Measurements from ENCODE around the gene TSPAN32.
"Not testable (repeated sequence)": the region's sequence is repeated elsewhere in the genome, so short reads cannot be mapped to it uniquely, and the experiment has no call there.

TSPAN32 gene

GRCh38 chr11:2343502-2343901, 41.7 kb downstream of the TSPAN32 start:
- no peak for FAIRE-seq

GRCh38 chr11:2345050-2345449, 43.2 kb downstream of the TSPAN32 start:
- FAIRE-seq, result no peak

GRCh38 chr11:2346014-2346413, 44.2 kb downstream of the TSPAN32 start:
- no peak for FAIRE-seq

- FAIRE-seq, result no peak
These were observed 44.9 kb downstream of the TSPAN32 start for GRCh38 chr11:2346586-2347307.

GRCh38 chr11:2347308-2347830, 45.6 kb downstream of the TSPAN32 start:
- no peak for FAIRE-seq

- no peak for FAIRE-seq
These were observed 47.2 kb downstream of the TSPAN32 start for GRCh38 chr11:2348986-2349385.

- no peak for FAIRE-seq
These were observed 49.9 kb downstream of the TSPAN32 start for GRCh38 chr11:2351701-2352100.

- no peak for FAIRE-seq
These were observed 50.6 kb downstream of the TSPAN32 start for GRCh38 chr11:2352420-2352819.

GRCh38 chr11:2355000-2355644, 53.3 kb downstream of the TSPAN32 start:
- no peak for FAIRE-seq

- no peak for FAIRE-seq
These were observed 55.4 kb downstream of the TSPAN32 start for GRCh38 chr11:2357246-2357645.

GRCh38 chr11:2357651-2358050, 55.8 kb downstream of the TSPAN32 start:
- FAIRE-seq, result not testable (repeated sequence)

- no peak for FAIRE-seq
These were observed 57.1 kb downstream of the TSPAN32 start for GRCh38 chr11:2358754-2359442.

- FAIRE-seq, result no peak
These were observed 57.7 kb downstream of the TSPAN32 start for GRCh38 chr11:2359557-2359956.

- no peak for FAIRE-seq
These were observed 58.3 kb downstream of the TSPAN32 start for GRCh38 chr11:2360081-2360642.

- no peak for FAIRE-seq
These were observed 59.8 kb downstream of the TSPAN32 start for GRCh38 chr11:2361565-2361964.

- no peak for FAIRE-seq
These were observed 60.6 kb downstream of the TSPAN32 start for GRCh38 chr11:2362414-2362813.

GRCh38 chr11:2363130-2363529, 61.3 kb downstream of the TSPAN32 start:
- FAIRE-seq, result no peak

- no peak for FAIRE-seq
These were observed 62.0 kb downstream of the TSPAN32 start for GRCh38 chr11:2363577-2364370.

- FAIRE-seq, result not testable (repeated sequence)
These were observed 62.6 kb downstream of the TSPAN32 start for GRCh38 chr11:2364386-2364785.

GRCh38 chr11:2365571-2366210, 63.9 kb downstream of the TSPAN32 start:
- FAIRE-seq, result no peak

- FAIRE-seq, result no peak
These were observed 64.5 kb downstream of the TSPAN32 start for GRCh38 chr11:2366276-2366675.

- FAIRE-seq, result no peak
These were observed 64.9 kb downstream of the TSPAN32 start for GRCh38 chr11:2366733-2367132.
